DOHH2 (cell line): ENCODE measurements around the gene ADAMTS7.
"Not testable (repeated sequence)": the region's sequence is repeated elsewhere in the genome, so short reads cannot be mapped to it uniquely, and the experiment has no call there.

Source experiments
- H3F3A ChIP-seq: fragments of 200-600 bp; sonication (generic), shearing (Covaris generic); 2 replicates; pipeline ENCODE4 v1.6.0; 2016; ENCODE audit warnings: antibody characterized with exemption, mild to moderate bottlenecking; ENCODE audit not compliant: control insufficient read depth, insufficient read depth
- H3K27ac ChIP-seq: fragments of 200-600 bp; sonication (generic); 2 replicates; pipeline ENCODE4 v1.5.1; 2014; ENCODE audit warnings: low read depth, mild to moderate bottlenecking, low read length, moderate library complexity
- H3K27me3 ChIP-seq: fragments of 200-600 bp; sonication (generic); 2 replicates; pipeline ENCODE4 v1.6.1; 2014; ENCODE audit warnings: mild to moderate bottlenecking, low read length, mixed read lengths; ENCODE audit not compliant: control insufficient read depth
- H3K36me3 ChIP-seq: fragments of 200-600 bp; sonication (generic); 2 replicates; pipeline ENCODE4 v1.6.1; 2014; ENCODE audit warnings: mild to moderate bottlenecking, low read length, moderate library complexity, mixed read lengths; ENCODE audit not compliant: control insufficient read depth
- H3K4me1 ChIP-seq: fragments of 200-600 bp; sonication (generic); 2 replicates; pipeline ENCODE4 v1.6.1; 2014; ENCODE audit warnings: mild to moderate bottlenecking, low read length, mixed read lengths; ENCODE audit not compliant: control insufficient read depth
- H3K4me2 ChIP-seq: fragments of 200-600 bp; sonication (generic); 2 replicates; pipeline ENCODE4 v1.6.0; 2014; ENCODE audit warnings: mild to moderate bottlenecking, low read length, moderate library complexity
- H3K4me3 ChIP-seq: fragments of 200-600 bp; sonication (generic); 2 replicates; pipeline ENCODE4 v1.5.1; 2014; ENCODE audit warnings: mild to moderate bottlenecking, low read length, mixed read lengths
- H3K79me2 ChIP-seq: fragments of 200-600 bp; sonication (generic); 2 replicates; pipeline ENCODE4 v1.6.1; 2014; ENCODE audit warnings: mild to moderate bottlenecking, low read length, mixed read lengths; ENCODE audit not compliant: control insufficient read depth
- H3K9me2 ChIP-seq: fragments of 200-600 bp; sonication (generic); replicated peaks from 2 replicates; pipeline ENCODE4 v1.6.1; 2014; ENCODE audit warnings: mild to moderate bottlenecking, low read length, mixed read lengths; ENCODE audit not compliant: control insufficient read depth
- H3K9me3 ChIP-seq: fragments of 200-600 bp; sonication (generic); 2 replicates; pipeline ENCODE4 v1.6.1; 2014; ENCODE audit warnings: antibody characterized with exemption, low read length, mixed read lengths; ENCODE audit not compliant: control insufficient read depth, insufficient read depth
- H4K20me1 ChIP-seq: fragments of 200-600 bp; sonication (generic); 2 replicates; pipeline ENCODE4 v1.6.0; 2014; ENCODE audit warnings: low read depth, mild to moderate bottlenecking, antibody characterized with exemption, low read length, moderate library complexity; ENCODE audit not compliant: control insufficient read depth, insufficient read depth
- CTCF ChIP-seq: fragments of 200-600 bp; sonication (generic); IDR thresholded peaks from one replicate; pipeline ENCODE4 v1.5.1; 2014; ENCODE audit warnings: antibody characterized with exemption, mild to moderate bottlenecking, low read depth, low read length; ENCODE audit not compliant: poor library complexity, severe bottlenecking
- EZH2phosphoT487 ChIP-seq: fragments of 200-600 bp; sonication (generic); IDR thresholded peaks from 2 replicates; pipeline ENCODE4 v1.6.1; 2017; ENCODE audit warnings: borderline replicate concordance, mild to moderate bottlenecking, antibody characterized with exemption, low read length, moderate library complexity, mixed read lengths

The ADAMTS7 gene

GRCh38 chr15:78769473-78770225 lies 41.6 kb downstream of the ADAMTS7 start:
- H4K20me1 ChIP-seq, H3K4me3 ChIP-seq, H3K4me2 ChIP-seq, H3K4me1 ChIP-seq, H3K9me3 ChIP-seq, H3K79me2 ChIP-seq, H3K27me3 ChIP-seq, H3K9me2 ChIP-seq, H3F3A ChIP-seq, H3K27ac ChIP-seq, H3K36me3 ChIP-seq: not testable (repeated sequence)

- no peaks in the 10 kb centered on the region for H3K9me3 ChIP-seq
- H3K79me2 ChIP-seq = no peaks in the 10 kb centered on the region
- no peak overlapping the region for H3K27ac ChIP-seq
- no peak overlapping the region for H3K4me2 ChIP-seq
- no peaks in the 10 kb centered on the region for H4K20me1 ChIP-seq
- no peaks in the 10 kb centered on the region for H3F3A ChIP-seq
- H3K27me3 ChIP-seq = no peaks in the 10 kb centered on the region
- H3K4me3 ChIP-seq = no peak overlapping the region
- H3K9me2 ChIP-seq = no peaks in the 10 kb centered on the region
- H3K36me3 ChIP-seq = no peaks in the 10 kb centered on the region
- TF ChIP-seq CTCF (no peak), EZH2phosphoT487 (no peak)
- peaks cover 11% of the 10 kb centered on the region for H3K4me1 ChIP-seq
Observed at GRCh38 chr15:78768531-78769408, 42.5 kb downstream of the ADAMTS7 start.

- Histone ChIP-seq H4K20me1 (no peaks in the 10 kb centered on the region), H3K36me3 (no peaks in the 10 kb centered on the region), H3K79me2 (no peaks in the 10 kb centered on the region), H3K4me3 (no peak overlapping the region), H3K27ac (no peak overlapping the region), H3K9me2 (no peaks in the 10 kb centered on the region), H3K9me3 (no peaks in the 10 kb centered on the region), H3F3A (no peaks in the 10 kb centered on the region), H3K4me2 (no peak overlapping the region), H3K27me3 (no peaks in the 10 kb centered on the region), H3K4me1 (peaks cover 12% of the 10 kb centered on the region)
- TF ChIP-seq EZH2phosphoT487 (no peak), CTCF (no peak)
Observed at GRCh38 chr15:78768096-78768495, 43.2 kb downstream of the ADAMTS7 start.

- Histone ChIP-seq H3K9me3 (no peaks in the 10 kb centered on the region), H3K36me3 (no peaks in the 10 kb centered on the region), H3K4me3 (no peak overlapping the region), H3F3A (no peaks in the 10 kb centered on the region), H3K79me2 (no peaks in the 10 kb centered on the region), H3K4me2 (no peak overlapping the region), H3K4me1 (peaks cover 12% of the 10 kb centered on the region), H3K27me3 (no peaks in the 10 kb centered on the region), H3K9me2 (no peaks in the 10 kb centered on the region), H4K20me1 (no peaks in the 10 kb centered on the region), H3K27ac (no peak overlapping the region)
- no peak for TF ChIP-seq EZH2phosphoT487
- no peak for TF ChIP-seq CTCF
Observed at GRCh38 chr15:78767331-78767951, 43.8 kb downstream of the ADAMTS7 start.

GRCh38 chr15:78766641-78767071 lies 44.6 kb downstream of the ADAMTS7 start:
- peaks cover 20% of the 10 kb centered on the region for H3K4me1 ChIP-seq
- not testable (repeated sequence) for H3K4me2 ChIP-seq, H4K20me1 ChIP-seq, H3K9me2 ChIP-seq, H3F3A ChIP-seq, H3K27me3 ChIP-seq, H3K27ac ChIP-seq, H3K9me3 ChIP-seq, H3K79me2 ChIP-seq, H3K4me3 ChIP-seq, H3K36me3 ChIP-seq
